ENCODE results near the gene FECH.

DNA sequence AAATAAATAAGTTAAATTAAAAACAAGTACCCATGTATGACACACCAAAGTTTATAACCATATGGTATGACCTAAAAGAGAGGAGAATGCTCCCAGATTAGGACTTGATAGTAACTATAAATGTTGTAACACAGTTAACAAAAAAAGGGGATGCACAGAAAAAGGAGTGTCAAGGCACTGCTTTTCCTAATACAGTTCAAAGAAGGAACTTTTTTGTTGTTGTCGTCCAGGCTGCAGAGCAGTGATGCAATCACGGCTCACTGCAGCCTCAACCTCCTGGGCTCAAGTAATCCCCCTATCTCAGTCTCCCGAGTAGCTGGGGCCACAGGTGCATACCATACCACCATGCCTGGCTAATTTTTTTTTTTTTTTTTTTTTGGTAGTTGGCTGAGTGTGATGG is 32.4 kb upstream of the FECH start:
- TF ChIP-seq POLR2A (IDR thresholded peaks at IDR 0.05) (no peak), POLR2AphosphoS5 (IDR thresholded peaks at IDR 0.05) (no peak)
- TF ChIP-seq, protein P1, sequence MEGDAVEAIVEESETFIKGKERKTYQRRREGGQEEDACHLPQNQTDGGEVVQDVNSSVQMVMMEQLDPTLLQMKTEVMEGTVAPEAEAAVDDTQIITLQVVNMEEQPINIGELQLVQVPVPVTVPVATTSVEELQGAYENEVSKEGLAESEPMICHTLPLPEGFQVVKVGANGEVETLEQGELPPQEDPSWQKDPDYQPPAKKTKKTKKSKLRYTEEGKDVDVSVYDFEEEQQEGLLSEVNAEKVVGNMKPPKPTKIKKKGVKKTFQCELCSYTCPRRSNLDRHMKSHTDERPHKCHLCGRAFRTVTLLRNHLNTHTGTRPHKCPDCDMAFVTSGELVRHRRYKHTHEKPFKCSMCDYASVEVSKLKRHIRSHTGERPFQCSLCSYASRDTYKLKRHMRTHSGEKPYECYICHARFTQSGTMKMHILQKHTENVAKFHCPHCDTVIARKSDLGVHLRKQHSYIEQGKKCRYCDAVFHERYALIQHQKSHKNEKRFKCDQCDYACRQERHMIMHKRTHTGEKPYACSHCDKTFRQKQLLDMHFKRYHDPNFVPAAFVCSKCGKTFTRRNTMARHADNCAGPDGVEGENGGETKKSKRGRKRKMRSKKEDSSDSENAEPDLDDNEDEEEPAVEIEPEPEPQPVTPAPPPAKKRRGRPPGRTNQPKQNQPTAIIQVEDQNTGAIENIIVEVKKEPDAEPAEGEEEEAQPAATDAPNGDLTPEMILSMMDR (IDR thresholded peaks at IDR 0.05 in 8 of 11, conservative IDR thresholded peaks at IDR 0.05 in 3 of 11) = no peak

Measured in spleen (tissue), 7 donors.